K562 (cell line): ENCODE measurements around the gene SLC36A2. TPM values are rescaled to one million over a fixed set of nuclear protein-coding genes. Genes with fewer than 3 reads are reported as not detected.

Experiments used
- ATAC-seq: fragments of 200-7000 bp; cut with Tn5 transposase; 3 replicates; pipeline ENCODE4 v1.9.1; 2020; ENCODE audit warnings: moderate library complexity
- BruUV-seq: library from RNA; stranded (reverse); fragments of 400-500 nt; replicated peaks from 2 replicates; lab custom pipeline; 2021; lab: Mats Ljungman, UMichigan
- CTCF ChIA-PET: fragments of 300-600 bp; formaldehyde crosslinking; extraction: SDS; loops from one replicate; lab custom pipeline; 2021; ENCODE audit warnings: low intra/inter-chr PET ratio; lab: Yijun Ruan, JAX
- POLR2A ChIA-PET: fragments of 300-600, 350-650 bp; sonication (Branson Sonifier 250); formaldehyde crosslinking; extraction: SDS; loops from one replicate; lab custom pipeline; 2021; ENCODE audit warnings: antibody characterized with exemption, inconsistent platforms; lab: Yijun Ruan, JAX
- DNase-seq, 4 experiments: peaks; one replicate each; pipeline versions ENCODE4 v3.0.0 to v3.0.0-alpha.2; 2011 to 2018; ENCODE audit warnings: low spot score in 3 of 4, mixed read lengths in 3 of 4; ENCODE audit errors: extremely low read depth in 1 of 4
- FAIRE-seq: peaks from 2 replicates; lab custom pipeline; 2011; peaks lifted over from hg19 to GRCh38; lab: Jason Lieb, UNC
- H2AFZ ChIP-seq: 2 replicates; pipeline ENCODE4 v1.6.0; 2011; ENCODE audit warnings: low read depth, low read length, control low read depth, inconsistent platforms
- H3K27ac ChIP-seq: fragments of 200-600 bp; 3 replicates; pipeline ENCODE4 v1.8.0; 2011; ENCODE audit warnings: low read depth, mild to moderate bottlenecking, control low read depth, inconsistent platforms, low read length, moderate library complexity, mixed read lengths; ENCODE audit errors: extremely low read depth
- H3K27me3 ChIP-seq, 2 experiments: fragments of 300-600 bp in 1 of 2; 2 replicates in 1 of 2; 3 replicates in 1 of 2; pipeline versions ENCODE4 v1.6.0 to v1.8.0; 2011; ENCODE audit warnings: inconsistent platforms in 2 of 2, low read length in 2 of 2, mild to moderate bottlenecking in 1 of 2, mixed read lengths in 1 of 2, moderate library complexity in 1 of 2; ENCODE audit not compliant: control insufficient read depth in 2 of 2, insufficient read depth in 2 of 2
- H3K36me3 ChIP-seq: fragments of 300-600 bp; 3 replicates; pipeline ENCODE4 v1.8.0; 2011; ENCODE audit warnings: mild to moderate bottlenecking, low read length, inconsistent platforms; ENCODE audit not compliant: control insufficient read depth, insufficient read depth
- H3K4me1 ChIP-seq, 2 experiments: fragments of 200-600 bp in 1 of 2; replicated peaks in 1 of 2; 2 replicates in 1 of 2; 3 replicates in 1 of 2; pipeline versions ENCODE4 v1.5.1 to v1.8.0; 2011; ENCODE audit warnings: inconsistent platforms in 2 of 2, low read length in 2 of 2, mild to moderate bottlenecking in 1 of 2, mixed read lengths in 1 of 2, moderate library complexity in 1 of 2; ENCODE audit not compliant: control insufficient read depth in 2 of 2, insufficient read depth in 2 of 2
- H3K4me2 ChIP-seq: 2 replicates; pipeline ENCODE4 v1.6.1; 2011; ENCODE audit warnings: low read length, control low read depth, inconsistent platforms, mixed read lengths; ENCODE audit not compliant: insufficient read depth
- H3K4me3 ChIP-seq: fragments of 200-600 bp; sonication (generic), shearing (Covaris generic); 2 replicates; pipeline ENCODE4 v1.5.1; 2016; ENCODE audit warnings: control low read depth, inconsistent platforms
- H3K79me2 ChIP-seq: fragments of 200-600 bp; 3 replicates; pipeline ENCODE4 v1.8.0; 2011; ENCODE audit warnings: low read length, inconsistent platforms; ENCODE audit not compliant: control insufficient read depth, insufficient read depth
- H3K9ac ChIP-seq, 2 experiments: 2 replicates each; pipeline versions ENCODE4 v1.6.0 to v1.6.1; 2011; ENCODE audit warnings: low read depth in 2 of 2, low read length in 2 of 2, control low read depth in 1 of 2, inconsistent platforms in 1 of 2, mild to moderate bottlenecking in 1 of 2, mixed read lengths in 1 of 2; ENCODE audit not compliant: insufficient read depth in 1 of 2
- H3K9me1 ChIP-seq: one replicate; pipeline ENCODE4 v1.6.0; 2011; ENCODE audit warnings: inconsistent platforms, mild to moderate bottlenecking, low read length, moderate library complexity; ENCODE audit not compliant: control insufficient read depth, insufficient read depth
- H3K9me3 ChIP-seq: replicated peaks from 2 replicates; pipeline ENCODE4 v1.5.1; 2011; ENCODE audit warnings: low read depth, low read length, inconsistent platforms; ENCODE audit not compliant: control insufficient read depth, insufficient read depth
- H4K20me1 ChIP-seq: replicated peaks from 2 replicates; pipeline ENCODE4 v1.6.1; 2011; ENCODE audit warnings: low read length, inconsistent platforms, mixed read lengths; ENCODE audit not compliant: control insufficient read depth, insufficient read depth
- CBX1 ChIP-seq: sonication (generic); IDR thresholded peaks from 2 replicates; pipeline ENCODE4 v1.6.1; 2016; ENCODE audit warnings: antibody characterized with exemption, low read depth, mild to moderate bottlenecking
- MYBL2 ChIP-seq, 2 experiments: fragments of 450-650 bp in 1 of 2; sonication (generic) in 1 of 2; formaldehyde crosslinking in 1 of 2; IDR thresholded peaks; 2 replicates each; pipeline versions ENCODE4 v1.6.1 to v1.8.1; 2017 to 2022; ENCODE audit warnings: borderline replicate concordance in 1 of 2, inconsistent platforms in 1 of 2, low read depth in 1 of 2, mild to moderate bottlenecking in 1 of 2, missing genetic modification reagents in 1 of 2, moderate library complexity in 1 of 2
- RBM17 ChIP-seq: fragments of 200-400 bp; formaldehyde crosslinking; IDR thresholded peaks from 2 replicates; pipeline ENCODE4 v1.6.1; 2017; ENCODE audit warnings: low read depth, mild to moderate bottlenecking, low read length, borderline replicate concordance
- SRF ChIP-seq, 2 experiments: fragments of 250-450, 450-650 bp in 1 of 2; sonication (Bioruptor Pico) in 1 of 2; sonication (generic) in 1 of 2; formaldehyde crosslinking; IDR thresholded peaks; 2 replicates each; pipeline versions ENCODE4 v1.5.0 to v1.5.1; 2020 to 2022; ENCODE audit warnings: mild to moderate bottlenecking in 1 of 2, missing genetic modification reagents in 1 of 2
- ZNF695 ChIP-seq: fragments of 450-650 bp; formaldehyde crosslinking; IDR thresholded peaks from 2 replicates; pipeline ENCODE4 v1.4.0; 2020; ENCODE audit warnings: mild to moderate bottlenecking, moderate library complexity
- WGBS: fragments of 100-300 bp; shearing (Covaris generic); methylation state at CpG from one replicate; pipeline ENCODE4 v1.1.6; 2016; ENCODE audit warnings: low coverage, mixed read lengths; ENCODE audit not compliant: insufficient coverage; ENCODE audit errors: missing lambda C conversion rate; 5-methylcytosine and 5-hydroxymethylcytosine counted together
- in situ Hi-C: fragments of 300-500 bp; cut with MboI; formaldehyde crosslinking; loops from 4 replicates; pipeline ENCODE4 v1.15.0; 2018; ENCODE audit warnings: inconsistent platforms, mixed read lengths
- intact Hi-C: fragments of 100-400 bp; cut with micrococcal nuclease; formaldehyde crosslinking; loops from 2 replicates; pipeline ENCODE4 v1.14.2; 2022
- polyA plus RNA-seq, 8 experiments: library from polyadenylated mRNA; depleted of rRNA in 4 of 8; stranded (reverse) in 5 of 8; unstranded in 3 of 8; fragments of >200 nt; fragmentation: Nextera tagmentation in 2 of 8; fragmentation: Illumina TruSeq in 1 of 8; extraction: Ambion mirVana in 2 of 8; extraction: Trizol in 1 of 8; gene quantifications; 2 replicates each; pipeline versions ENCODE4 v1.2.1 to v1.2.3, GENCODE V29; 2011 to 2014; ENCODE audit warnings: inconsistent platforms in 1 of 8, missing spikeins in 1 of 8
- total RNA-seq, 7 experiments: library from RNA; depleted of rRNA in 6 of 7; stranded (reverse); fragments of >200 nt in 6 of 7; fragmentation: Illumina TruSeq in 2 of 7; extraction: Trizol in 2 of 7; gene quantifications; 2 replicates each; pipeline versions ENCODE4 v1.2.1 to v1.2.3, GENCODE V29; 2011 to 2021; ENCODE audit warnings: low replicate concordance in 1 of 7
- TF ChIP-seq, protein P1 (sequence below): fragments of 250-450 bp; sonication (Bioruptor Pico); IDR thresholded peaks from 2 replicates; pipeline ENCODE4 v1.8.0; 2022; ENCODE audit warnings: moderate library complexity, mild to moderate bottlenecking, inconsistent platforms
- TF ChIP-seq, protein P2 (sequence below): sonication (generic); formaldehyde crosslinking; IDR thresholded peaks from 2 replicates; pipeline ENCODE4 v1.8.1; 2022; ENCODE audit warnings: missing genetic modification reagents
- TF ChIP-seq, protein P3 (sequence below): fragments of 450-650 bp; formaldehyde crosslinking; IDR thresholded peaks from 2 replicates; pipeline ENCODE4 v1.4.0; 2020; ENCODE audit warnings: mild to moderate bottlenecking, moderate library complexity

Gene SLC36A2
- total and polyA plus RNA-seq, 9 of the 15 experiments (the other 6 are each of a cell fraction or from before 2014, with no cell fraction given): not detected

DNA sequence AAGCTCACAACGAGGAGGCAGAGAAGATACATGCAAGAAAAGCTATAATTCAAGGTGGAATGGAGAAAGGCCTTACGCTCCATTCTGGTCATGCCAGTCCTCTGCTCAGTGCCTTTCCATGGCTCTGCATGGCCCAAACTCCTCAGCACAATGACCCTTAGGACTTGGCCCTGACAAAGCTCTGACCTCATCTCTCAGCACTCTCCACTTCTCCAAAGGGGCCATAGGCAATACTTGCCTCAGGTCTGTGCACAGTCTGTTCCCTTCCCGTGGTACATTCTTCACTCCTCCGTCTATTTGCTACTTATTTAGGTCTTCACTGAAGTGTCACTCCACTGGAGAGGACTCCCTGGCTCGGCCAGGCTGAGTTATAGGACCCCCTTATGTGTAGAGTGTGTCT lies 68.5 kb downstream of the SLC36A2 start:
- FAIRE-seq: no peak
- ATAC-seq: no peak
- no peaks in the 10 kb centered on the region for H3K4me1 ChIP-seq
- H2AFZ ChIP-seq: no peak overlapping the region
- no peak overlapping the region for H3K9ac ChIP-seq
- no peaks in the 10 kb centered on the region for H3K36me3 ChIP-seq
- no peak for DNase-seq
- in situ Hi-C loops (no loop called here), intact Hi-C loops (no loop called here)
- no peak overlapping the region for H3K27ac ChIP-seq
- CTCF ChIA-PET: no interaction called here
- BruUV-seq: no TSS peak
- TF ChIP-seq, protein P1, sequence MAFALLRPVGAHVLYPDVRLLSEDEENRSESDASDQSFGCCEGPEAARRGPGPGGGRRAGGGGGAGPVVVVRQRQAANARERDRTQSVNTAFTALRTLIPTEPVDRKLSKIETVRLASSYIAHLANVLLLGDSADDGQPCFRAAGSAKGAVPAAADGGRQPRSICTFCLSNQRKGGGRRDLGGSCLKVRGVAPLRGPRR (CRISPR knock-in tag): no peak
- no peak for TF ChIP-seq CBX1
- no peak for TF ChIP-seq SRF (CRISPR knock-in tag; IDR thresholded peaks at IDR 0.05)
- TF ChIP-seq RBM17: no peak
- TF ChIP-seq MYBL2 (IDR thresholded peaks at IDR 0.05; ENCODE audit: low read depth): no peak
- no peak for TF ChIP-seq MYBL2 (CRISPR knock-in tag; IDR thresholded peaks at IDR 0.05; ENCODE audit: borderline replicate concordance)
- TF ChIP-seq ZNF695 (CRISPR knock-in tag): no peak
- TF ChIP-seq, protein P2, sequence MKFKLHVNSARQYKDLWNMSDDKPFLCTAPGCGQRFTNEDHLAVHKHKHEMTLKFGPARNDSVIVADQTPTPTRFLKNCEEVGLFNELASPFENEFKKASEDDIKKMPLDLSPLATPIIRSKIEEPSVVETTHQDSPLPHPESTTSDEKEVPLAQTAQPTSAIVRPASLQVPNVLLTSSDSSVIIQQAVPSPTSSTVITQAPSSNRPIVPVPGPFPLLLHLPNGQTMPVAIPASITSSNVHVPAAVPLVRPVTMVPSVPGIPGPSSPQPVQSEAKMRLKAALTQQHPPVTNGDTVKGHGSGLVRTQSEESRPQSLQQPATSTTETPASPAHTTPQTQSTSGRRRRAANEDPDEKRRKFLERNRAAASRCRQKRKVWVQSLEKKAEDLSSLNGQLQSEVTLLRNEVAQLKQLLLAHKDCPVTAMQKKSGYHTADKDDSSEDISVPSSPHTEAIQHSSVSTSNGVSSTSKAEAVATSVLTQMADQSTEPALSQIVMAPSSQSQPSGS: no peak
- TF ChIP-seq, protein P3, sequence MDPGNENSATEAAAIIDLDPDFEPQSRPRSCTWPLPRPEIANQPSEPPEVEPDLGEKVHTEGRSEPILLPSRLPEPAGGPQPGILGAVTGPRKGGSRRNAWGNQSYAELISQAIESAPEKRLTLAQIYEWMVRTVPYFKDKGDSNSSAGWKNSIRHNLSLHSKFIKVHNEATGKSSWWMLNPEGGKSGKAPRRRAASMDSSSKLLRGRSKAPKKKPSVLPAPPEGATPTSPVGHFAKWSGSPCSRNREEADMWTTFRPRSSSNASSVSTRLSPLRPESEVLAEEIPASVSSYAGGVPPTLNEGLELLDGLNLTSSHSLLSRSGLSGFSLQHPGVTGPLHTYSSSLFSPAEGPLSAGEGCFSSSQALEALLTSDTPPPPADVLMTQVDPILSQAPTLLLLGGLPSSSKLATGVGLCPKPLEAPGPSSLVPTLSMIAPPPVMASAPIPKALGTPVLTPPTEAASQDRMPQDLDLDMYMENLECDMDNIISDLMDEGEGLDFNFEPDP: no peak
- H3K79me2 ChIP-seq: no peaks in the 10 kb centered on the region
- no peaks in the 10 kb centered on the region for H3K9me3 ChIP-seq
- no peaks in the 10 kb centered on the region for H4K20me1 ChIP-seq
- no peaks in the 10 kb centered on the region for H3K9me1 ChIP-seq
- no peak overlapping the region for H3K4me3 ChIP-seq
- H3K4me2 ChIP-seq: no peak overlapping the region
- H3K27me3 ChIP-seq: peaks cover 9 to 29% of the 10 kb centered on the region in 2 experiments
- POLR2A ChIA-PET: no interaction called here
- 0% methylated on average over 5 of the region's 5 CpGs for WGBS
